ENCODE data around the gene EFCC1.
"Not testable (repeated sequence)": the region's sequence is repeated elsewhere in the genome, so short reads cannot be mapped to it uniquely, and the experiment has no call there.

The EFCC1 gene

DNA sequence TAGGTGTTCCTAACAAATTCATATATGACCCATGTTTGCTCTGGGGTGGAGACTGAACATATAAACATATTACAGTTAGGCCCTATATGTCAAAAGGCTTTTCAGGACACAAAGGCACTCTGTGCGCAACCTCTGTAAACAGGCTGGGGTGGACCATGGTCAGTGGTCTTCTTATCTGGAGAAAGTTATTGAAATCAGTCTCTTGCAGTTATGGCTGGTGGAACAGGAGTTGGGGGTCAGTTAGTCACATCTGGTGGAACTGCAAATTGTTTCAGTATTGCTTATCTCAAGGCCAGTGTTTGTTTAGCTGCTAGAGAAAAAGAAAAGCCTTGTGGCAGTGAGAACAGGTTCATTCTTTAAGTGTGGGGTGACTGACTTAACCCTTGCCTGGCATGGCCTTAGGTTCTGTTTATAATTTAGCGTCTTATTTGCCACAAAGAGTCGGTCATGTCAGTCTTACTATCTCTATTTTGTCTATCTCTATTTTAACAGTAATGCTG is 53.6 kb downstream of the EFCC1 start:
- DNase-seq (ENCODE audit: low spot score), result no peak

DNA sequence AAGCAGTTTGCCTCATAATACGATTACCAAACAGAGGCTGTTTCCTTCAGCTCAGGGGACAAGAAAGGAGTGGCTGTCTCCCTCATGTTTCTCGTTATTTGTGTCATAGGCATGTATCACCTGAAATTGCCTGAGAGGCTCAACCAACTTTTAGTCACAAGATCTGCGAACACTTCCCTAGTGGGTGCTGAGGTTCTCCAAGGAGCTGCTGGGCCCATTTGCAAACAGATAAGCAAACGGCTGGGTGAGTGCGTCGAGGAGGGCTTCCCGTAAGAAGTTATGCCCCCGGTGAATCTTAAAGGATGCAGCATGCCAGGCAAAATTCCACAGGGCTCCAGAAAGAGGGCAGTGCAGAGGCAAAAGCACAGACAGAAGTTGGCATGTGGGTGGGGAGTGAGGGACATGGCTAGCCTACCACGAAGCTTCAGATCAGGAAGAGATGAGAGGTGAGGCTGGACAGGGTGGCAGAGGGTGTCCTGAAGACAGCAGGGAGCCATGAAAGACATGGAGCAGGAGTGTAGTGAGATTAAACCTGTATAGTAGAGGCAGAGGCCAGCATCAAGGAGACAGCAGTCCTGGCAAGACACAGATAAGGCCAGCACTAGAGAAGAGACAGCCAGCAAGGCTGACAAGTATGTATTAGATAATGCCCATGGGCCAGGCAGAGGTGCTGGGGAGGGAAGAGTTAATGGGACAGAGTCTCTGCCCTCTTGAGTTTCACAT is 55.5 kb downstream of the EFCC1 start:
- DNase-seq (ENCODE audit: low spot score), result no peak

DNA sequence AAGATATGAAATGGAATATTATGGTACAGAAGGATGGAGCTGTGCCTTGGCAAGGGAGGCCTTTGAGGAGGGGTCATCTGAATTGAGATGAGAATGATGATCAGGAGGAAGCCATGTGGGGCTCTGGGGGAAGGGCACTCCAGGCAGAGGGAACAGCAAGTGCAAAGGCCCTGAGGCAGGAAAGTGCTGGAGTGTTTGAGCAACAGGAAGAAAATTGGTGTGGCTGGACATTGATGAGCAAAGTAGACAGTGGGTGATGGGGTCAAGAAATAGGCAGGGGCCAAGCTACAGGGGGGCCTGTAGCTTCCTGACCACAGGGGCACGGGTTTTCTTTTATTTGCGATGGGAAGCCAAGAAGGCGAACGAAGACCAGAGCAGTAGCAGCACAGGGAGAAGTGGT is 56.1 kb downstream of the EFCC1 start:
- no peak for DNase-seq (ENCODE audit: low spot score)

DNA sequence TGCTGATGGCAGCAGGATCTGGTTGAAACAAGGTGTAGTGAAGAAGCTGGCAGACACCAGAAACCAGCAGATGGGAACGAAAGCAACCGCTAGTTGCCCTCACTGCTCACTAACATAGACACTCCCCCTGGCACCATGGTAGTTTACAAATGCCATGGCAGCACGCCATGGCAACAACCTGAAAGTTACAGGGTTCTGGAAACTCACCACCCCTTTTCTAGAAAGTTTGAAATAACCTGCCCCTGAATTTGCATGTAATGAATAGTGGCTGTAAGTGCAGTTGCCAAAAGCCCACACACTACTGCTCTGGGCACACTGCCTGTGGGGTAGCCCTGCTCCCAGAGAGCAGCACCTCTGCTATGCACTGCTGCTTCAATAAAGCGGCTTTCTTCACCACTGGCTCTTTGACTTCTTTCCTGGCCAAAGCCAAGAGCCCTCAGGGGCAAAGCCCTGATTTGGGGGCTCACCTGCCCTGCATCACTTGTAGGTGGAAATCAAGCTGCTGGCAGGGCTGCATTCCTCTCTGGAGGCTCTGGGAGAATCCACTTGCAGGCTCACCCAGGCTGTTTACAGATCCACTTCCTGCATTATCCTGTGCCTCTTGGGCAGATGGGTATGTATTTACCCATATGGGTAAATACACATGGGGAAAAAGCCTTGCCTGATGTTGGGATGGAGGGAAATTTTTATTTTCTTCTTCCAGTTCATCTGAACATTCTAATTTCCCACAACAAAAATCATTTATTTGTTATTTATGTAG is 57.5 kb downstream of the EFCC1 start:
- no peak for DNase-seq (ENCODE audit: low spot score)

DNA sequence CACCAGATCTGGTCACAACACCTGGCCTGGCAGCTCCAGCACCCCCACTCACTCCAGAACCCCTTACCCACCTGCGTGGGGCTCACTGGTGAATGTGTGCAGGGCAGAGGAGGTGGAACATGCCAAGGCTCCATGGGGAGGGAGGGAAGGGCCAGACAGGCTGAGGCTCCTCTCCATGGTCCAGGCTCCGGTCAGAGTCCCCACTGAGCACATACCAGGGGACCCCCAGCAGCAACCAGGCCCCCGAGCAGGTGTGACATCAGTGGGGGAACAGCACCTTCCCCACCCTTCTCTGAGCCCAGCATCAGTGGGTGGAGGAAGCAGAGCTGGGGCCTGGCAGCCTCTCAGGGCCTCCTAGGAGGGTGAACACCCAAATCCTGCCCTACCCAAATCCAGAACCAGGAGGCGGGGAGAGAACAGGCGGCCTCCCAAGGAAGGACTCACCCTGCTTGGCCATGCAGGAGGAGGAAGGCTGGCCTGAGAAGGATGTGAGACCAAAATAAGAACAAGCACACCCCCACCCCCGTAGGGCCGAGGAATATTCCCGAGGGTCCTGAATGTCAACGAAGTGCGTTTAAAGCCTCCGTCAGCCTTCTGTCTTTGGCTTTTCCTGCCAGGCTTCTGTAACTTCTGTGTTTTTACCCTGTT is 58.3 kb downstream of the EFCC1 start:
- DNase-seq (ENCODE audit: low spot score), result no peak

DNA sequence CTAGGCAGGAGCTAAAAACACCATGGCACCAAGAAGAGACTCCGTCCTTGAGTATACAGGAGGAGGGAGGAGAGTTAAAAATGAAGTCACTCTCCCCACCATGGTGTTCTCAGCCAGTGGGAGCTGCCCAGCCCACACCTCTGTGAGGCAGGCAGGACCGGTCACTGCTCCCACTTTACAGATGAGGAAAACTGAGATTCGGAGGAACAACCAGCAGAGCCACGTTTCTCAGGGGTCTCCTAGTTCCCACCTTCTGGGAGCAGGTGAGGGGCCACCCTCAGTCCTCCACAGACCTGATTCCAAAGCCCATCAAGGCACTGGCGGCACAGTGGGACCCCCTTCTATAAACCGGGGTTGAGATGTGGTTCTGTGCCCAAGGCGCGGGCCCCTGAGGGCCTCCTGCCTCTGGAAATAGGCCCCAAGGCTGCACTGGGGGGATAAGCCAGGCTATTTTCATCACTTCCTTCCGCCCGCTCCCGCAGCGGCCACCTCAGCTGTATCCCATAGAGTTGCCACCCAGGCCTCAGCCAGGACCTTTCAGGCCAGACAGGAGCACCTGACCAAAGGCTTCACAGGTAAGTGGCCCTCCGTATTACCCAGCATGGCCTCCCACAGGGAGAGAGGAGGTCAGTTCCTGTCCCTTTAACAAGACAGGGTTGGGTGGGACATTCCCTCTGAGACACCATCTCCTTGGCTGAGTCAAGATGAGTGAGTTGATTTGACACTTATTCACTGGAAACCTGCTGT is 59.3 kb downstream of the EFCC1 start, which contains the start of gene GP9:
GP9 (plus strand) TSS at position 504 of the 747 bp plus-strand sequence. CDS start 961 bp downstream, outside the sequence.
- DNase-seq (ENCODE audit: low spot score), result no peak

DNA sequence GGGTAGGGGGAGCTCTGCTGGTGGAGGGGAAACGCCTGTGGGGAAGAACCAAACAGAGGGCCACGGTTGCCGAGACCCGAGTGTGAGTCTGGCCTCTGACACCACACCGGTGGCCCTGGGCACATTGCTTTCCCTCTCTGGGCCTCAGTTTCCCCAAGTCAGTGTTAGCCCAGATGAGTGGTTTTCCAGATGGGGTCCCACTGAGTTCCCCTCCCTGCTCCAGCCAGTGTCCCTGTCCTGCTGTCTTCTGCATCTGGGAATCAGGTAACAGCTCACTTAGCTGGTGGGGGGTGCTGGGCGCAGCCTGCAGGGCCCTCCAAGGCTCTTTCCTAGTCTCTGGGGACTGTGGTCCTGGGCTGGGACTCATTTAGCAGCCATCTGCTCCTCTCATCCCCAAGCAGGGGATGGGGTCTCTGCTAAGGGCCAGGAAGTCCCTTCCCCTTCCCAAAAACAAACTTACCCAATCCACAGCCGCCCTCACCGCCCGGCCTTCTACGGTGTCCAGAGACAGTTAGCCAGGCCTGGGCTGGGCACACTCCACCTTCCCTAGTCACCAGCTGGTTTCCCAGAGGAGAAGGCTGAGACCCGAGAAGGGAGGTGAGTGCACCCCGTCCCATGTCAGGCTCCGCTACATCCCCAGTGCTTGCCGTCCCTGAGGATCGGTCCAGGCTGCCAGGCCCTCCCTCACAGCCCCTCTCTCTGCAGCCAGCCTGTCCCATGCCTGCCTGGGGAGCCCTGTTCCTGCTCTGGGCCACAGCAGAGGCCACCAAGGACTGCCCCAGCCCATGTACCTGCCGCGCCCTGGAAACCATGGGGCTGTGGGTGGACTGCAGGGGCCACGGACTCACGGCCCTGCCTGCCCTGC is 60.2 kb downstream of the EFCC1 start:
- DNase-seq (ENCODE audit: low spot score), result no peak

DNA sequence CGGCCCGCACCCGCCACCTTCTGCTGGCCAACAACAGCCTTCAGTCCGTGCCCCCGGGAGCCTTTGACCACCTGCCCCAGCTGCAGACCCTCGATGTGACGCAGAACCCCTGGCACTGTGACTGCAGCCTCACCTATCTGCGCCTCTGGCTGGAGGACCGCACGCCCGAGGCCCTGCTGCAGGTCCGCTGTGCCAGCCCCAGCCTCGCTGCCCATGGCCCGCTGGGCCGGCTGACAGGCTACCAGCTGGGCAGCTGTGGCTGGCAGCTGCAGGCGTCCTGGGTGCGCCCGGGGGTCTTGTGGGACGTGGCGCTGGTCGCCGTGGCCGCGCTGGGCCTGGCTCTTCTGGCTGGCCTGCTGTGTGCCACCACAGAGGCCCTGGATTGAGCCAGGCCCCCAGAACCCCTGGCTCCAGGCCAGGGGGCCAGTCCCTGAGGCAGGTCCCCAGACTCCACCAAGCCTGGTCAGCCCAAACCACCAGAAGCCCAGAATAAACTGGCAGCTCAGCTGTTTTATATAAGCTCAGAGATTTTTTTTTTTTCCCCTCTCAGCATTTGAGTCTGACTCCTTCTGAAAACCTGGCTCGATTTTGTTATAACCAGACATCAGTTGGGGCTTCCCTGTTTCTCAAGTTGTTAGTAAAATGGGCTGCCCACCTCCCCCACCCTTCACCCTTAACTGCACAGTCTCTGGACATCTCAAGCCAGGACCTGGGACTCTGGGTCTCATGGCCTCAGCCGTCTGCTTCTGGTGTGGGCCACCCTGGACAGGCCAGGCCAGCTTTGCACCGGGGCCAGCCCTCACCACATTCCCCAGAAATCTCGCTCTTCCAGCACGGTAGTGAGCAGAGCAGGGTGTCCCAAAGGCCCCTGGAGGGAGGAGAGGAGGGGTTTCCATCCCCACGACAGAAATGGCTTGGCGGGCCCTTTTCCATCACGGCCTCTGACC is 61.1 kb downstream of the EFCC1 start:
- no peak for DNase-seq (ENCODE audit: low spot score)

DNA sequence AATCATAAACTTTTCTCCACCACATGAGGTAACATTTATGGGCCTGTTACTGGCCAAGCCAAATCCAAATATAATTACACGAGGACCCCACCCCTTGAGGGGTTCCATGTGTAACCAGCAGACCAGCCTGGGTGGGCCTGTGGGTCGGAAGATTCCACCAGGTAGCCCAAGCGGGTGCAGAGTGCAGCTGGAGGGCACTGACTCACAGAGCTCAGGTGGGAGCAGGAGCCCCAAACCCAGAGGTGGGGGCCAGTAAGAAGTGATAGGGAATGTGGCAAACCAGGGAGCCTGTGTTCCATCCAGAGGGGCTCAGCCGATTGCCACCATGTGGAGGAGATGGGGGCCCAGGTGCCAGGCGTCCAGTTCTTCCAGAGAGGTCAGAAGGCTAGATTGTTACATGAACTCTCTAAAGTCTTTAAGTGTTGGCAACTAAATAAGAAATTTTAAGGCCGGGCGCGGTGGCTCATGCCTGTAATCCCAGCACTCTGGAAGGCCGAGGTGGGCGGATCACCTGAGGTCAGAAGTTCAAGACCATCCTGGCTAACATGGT is 62.1 kb downstream of the EFCC1 start:
- no peak for DNase-seq (ENCODE audit: low spot score)

DNA sequence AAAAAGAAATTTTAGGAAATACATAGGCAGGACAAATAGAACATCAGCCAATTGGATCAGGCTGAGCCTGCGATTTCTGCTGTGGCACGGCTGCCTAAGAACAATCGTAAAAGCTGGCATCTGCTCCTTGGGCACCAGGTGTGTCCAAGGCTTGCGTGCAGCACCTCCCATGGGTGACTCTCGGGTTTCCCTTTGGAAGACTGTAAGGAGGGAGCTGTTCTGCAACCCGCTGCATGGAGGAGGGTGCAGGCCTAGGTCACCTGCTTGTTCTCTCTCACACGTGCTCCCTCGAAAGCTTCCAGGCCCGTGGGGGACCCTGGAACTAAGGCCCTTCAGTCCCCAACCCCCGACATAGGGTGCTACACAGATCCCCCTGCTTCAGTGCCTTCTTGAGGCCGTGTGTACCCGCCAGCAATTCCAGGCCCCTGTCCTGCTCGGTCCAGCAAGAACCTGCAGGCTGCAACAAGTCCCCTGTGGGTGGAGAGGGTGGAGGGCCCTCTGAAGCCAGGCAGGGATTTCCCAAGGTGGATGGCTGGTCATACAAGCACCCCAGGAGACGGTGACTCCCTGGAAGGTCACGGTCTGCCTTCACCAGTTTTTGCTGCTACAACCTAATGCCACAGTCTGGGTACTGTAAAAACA is 62.9 kb downstream of the EFCC1 start:
- DNase-seq (ENCODE audit: low spot score), result no peak

DNA sequence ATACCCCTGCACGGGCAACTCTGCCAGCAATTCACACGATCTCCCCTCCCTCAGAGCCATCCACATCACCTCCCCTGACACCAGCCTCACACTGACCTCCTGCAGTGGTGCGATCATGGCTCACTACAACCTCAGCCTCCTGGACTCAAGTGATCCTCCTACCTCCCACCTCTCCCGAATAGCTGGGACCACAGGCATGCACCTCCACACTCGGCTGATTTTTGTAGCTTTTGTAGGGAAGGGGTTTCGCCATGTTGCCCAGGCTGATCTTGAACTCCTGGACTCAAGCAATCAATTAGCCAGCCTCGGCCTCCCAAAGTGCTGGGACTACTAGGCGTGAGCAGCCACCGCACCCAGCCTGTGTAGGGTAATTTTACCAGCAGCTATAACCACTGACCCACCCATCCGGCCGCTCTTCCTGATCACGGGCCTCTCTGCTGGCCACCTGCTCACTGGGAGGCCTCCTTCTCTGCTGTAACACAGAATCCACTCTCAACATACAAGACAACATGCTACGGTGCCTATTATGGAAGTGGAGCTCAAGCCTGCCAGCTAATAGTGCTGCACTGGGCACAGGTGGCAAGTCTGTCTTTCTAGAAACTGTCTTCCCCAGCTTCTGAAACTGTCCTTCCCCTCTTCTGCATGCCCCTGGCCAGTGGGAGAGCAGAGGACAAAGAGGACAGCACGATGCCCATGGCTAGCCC is 64.1 kb downstream of the EFCC1 start:
- no peak for DNase-seq (ENCODE audit: low spot score)

DNA sequence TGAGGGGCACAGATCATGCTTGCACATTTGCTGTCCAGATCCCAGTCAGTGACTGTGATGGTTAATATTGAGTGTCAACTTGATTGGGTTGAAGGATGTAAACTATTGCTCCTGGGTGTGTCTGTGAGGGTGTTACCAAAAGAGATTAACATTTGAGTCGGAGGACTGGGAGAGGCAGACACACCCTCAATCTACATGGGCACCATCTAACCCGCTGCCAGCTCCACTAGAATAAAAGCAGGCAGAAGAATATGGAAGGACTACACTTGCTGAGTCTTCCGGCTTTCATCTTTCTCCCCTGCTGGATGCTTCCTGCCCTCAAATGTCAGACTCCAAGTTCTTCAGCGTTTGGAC is 64.6 kb downstream of the EFCC1 start:
- no peak for DNase-seq (ENCODE audit: low spot score)

DNA sequence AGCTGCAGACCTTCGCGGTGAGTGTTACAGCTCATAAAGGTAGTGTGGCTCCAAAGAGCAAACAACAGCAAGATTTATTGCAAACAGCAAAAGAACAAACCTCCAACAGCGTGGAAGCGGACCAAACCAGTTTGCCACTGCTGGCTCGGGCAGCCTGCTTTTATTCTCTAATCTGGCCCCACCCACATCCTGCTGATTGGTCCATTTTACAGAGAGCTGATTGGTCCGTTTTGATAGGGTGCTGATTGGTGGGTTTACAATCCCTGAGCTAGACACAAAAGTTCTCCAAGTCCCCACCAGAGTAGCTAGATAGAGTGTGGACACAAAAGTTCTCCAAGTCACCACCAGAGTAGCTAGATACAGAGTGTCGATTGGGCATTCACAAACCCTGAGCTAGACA is 66.6 kb downstream of the EFCC1 start:
- DNase-seq (ENCODE audit: low spot score), result not testable (repeated sequence)

DNA sequence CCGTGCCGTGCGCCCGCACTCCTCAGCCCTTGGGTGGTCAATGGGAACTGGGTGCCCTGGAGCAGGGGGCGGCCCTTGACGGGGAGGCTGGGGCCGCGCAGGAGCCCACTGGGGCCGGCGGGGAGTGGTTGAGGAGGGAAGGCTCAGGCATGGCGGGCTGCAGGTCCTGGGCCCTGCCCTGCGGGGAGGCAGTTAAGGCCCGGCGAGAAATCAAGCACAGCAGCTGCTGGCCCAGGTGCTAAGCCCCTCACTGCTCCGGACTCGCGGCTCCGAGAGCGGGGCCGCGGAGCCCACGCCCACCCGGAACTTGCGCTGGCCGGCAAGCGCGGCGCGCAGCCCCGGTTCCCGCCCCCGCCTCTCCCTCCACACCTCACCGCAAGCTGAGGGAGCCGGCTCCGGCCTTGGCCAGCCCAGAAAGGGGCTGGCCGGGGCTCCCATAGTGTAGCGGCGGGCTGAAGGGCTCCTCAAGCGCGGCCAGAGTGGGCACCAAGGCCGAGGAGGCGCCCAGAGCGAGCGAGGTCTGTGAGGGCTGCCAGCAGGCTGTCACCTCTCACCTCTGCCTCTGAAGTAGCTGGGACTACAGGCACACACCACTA is 67.3 kb downstream of the EFCC1 start:
- DNase-seq (ENCODE audit: low spot score), result no peak

DNA sequence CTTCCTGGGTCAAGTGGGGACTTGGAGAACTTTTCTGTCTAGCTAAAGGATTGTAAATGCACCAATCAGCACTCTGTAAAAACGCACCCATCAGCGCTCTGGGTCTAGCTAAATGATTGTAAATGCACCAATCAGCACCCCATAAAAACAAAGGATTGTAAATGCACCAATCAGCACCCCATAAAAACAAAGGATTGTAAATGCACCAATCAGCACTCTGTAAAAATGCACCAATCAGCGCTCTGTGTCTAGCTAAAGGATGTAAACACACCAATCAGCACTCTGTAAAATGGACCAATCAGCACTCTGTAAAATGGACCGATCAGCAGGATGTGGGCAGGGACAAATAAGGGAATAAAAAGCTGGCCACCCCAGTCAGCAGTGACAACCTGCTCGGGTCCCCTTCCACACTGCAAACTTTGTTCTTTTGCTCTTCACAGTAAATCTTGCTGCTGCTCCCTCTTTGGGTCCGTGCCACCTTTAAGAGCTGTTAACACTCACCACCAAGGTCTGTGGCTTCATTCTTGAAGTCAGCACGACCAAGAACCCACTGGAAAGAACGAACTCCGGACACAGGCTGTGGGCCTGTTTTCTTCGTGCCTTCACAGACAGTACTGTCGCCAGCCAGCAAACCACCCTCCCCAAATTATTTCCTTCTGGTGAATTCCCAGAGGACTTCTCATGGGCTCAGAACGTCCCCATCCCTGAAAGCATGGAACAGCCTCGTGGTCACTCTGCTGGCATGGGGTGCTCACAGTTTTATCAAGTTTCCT is 68.4 kb downstream of the EFCC1 start:
- not testable (repeated sequence) for DNase-seq (ENCODE audit: low spot score)

DNA sequence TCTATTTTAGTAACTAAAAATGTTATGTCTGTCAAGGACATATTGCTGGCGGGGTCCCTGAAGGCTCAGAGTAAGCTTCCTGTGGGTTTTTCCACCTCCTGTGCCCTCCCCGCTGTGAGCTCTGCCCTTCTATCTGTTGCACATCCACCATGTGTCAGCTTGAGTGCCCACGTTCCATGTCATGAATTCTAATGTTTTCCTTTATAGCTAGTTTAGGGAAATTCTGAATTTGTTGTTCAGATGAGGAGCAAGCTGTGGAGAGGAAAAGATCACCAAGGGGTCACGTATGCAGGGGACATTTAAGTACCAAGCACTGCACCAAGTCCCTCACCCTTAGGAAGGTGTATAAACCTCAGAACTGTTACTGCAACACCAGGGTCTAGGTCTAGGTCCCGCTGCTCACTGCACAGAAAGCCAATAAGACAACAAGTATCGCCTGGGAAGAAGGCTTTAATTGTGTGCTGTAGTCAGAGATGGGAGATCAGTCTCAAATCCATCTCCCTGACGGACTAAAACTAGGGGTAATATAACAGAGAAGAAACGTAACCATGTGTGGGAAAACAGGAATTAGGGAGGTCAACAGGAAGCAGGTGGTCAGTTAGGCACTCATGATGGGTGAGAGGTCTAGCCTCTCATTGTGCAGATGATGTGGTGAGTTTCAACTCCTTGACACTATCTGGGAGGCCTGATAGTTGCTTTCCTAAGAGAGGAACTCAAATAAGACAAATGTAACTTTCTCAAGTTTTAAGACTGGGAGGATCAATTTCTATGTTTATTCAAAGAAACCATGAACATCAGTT is 69.2 kb downstream of the EFCC1 start:
- no peak for DNase-seq (ENCODE audit: low spot score)

Measured in SK-N-DZ (cell line).